GM12878 (cell line): Measurements from ENCODE around the gene KLF6. TPM values are rescaled to one million over a fixed set of nuclear protein-coding genes. Genes with fewer than 3 reads are reported as not detected.

Source experiments
- ATAC-seq: fragments of 200-7000 bp; cut with Tn5 transposase; 3 replicates; pipeline ENCODE4 v1.9.1; 2020; ENCODE audit warnings: mild to moderate bottlenecking, moderate library complexity
- Bru-seq: library from RNA; stranded (reverse); fragments of 400-500 nt; gene quantifications from one replicate; lab custom pipeline; 2021; lab: Mats Ljungman, UMichigan
- BruChase-seq, 2 experiments: library from RNA; stranded (reverse); fragments of 400-500 nt; gene quantifications; one replicate each; lab custom pipeline; 2021; lab: Mats Ljungman, UMichigan
- BruUV-seq: library from RNA; stranded (reverse); fragments of 400-500 nt; replicated peaks from 2 replicates; lab custom pipeline; 2021; lab: Mats Ljungman, UMichigan
- CTCF ChIA-PET: fragments of 300-600 bp; sonication (Branson Sonifier 250); formaldehyde crosslinking; extraction: SDS; loops from one replicate; lab custom pipeline; 2021; ENCODE audit warnings: inconsistent platforms; lab: Yijun Ruan, JAX
- POLR2A ChIA-PET: fragments of 350-600 bp; formaldehyde crosslinking; extraction: SDS; loops from one replicate; lab custom pipeline; 2021; ENCODE audit warnings: inconsistent platforms; lab: Charles Lee
- RAD21 ChIA-PET: fragments of 300-600 bp; sonication (Branson Sonifier 250); formaldehyde crosslinking; loops from one replicate; lab custom pipeline; 2023; ENCODE audit warnings: antibody characterized with exemption; ENCODE audit not compliant: unreplicated experiment; lab: Charles Lee
- SMC1A ChIA-PET: fragments of 300-600 bp; sonication (Branson Sonifier 250); formaldehyde crosslinking; loops from one replicate; lab custom pipeline; 2023; ENCODE audit not compliant: unreplicated experiment, uncharacterized antibody; lab: Charles Lee
- DNase-seq: peaks from one replicate; pipeline ENCODE4 v3.0.0-alpha.2; 2011; ENCODE audit warnings: low read depth, low spot score
- FAIRE-seq: peaks from 3 replicates; lab custom pipeline; 2011; peaks lifted over from hg19 to GRCh38; lab: Jason Lieb, UNC
- H2AFZ ChIP-seq: 2 replicates; pipeline ENCODE4 v1.6.0; 2011; ENCODE audit warnings: low read depth, low read length, control low read depth; ENCODE audit not compliant: control insufficient read depth
- H3K27ac ChIP-seq: 2 replicates; pipeline ENCODE4 v1.5.1; 2011; ENCODE audit warnings: control low read depth; ENCODE audit not compliant: control insufficient read depth, insufficient read depth
- H3K27me3 ChIP-seq, 2 experiments: replicated peaks in 1 of 2; 2 replicates each; pipeline versions ENCODE4 v1.6.0 to v1.6.1; 2011; ENCODE audit warnings: low read length in 1 of 2; ENCODE audit not compliant: control insufficient read depth in 2 of 2, insufficient read depth in 2 of 2
- H3K36me3 ChIP-seq, 2 experiments: 2 replicates each; pipeline ENCODE4 v1.5.1; 2011; ENCODE audit warnings: low read length in 1 of 2; ENCODE audit not compliant: control insufficient read depth in 2 of 2, insufficient read depth in 2 of 2
- H3K4me1 ChIP-seq: 2 replicates; pipeline ENCODE4 v1.6.1; 2011; ENCODE audit warnings: mild to moderate bottlenecking, low read length, moderate library complexity, mixed read lengths; ENCODE audit not compliant: control insufficient read depth, insufficient read depth
- H3K4me2 ChIP-seq: 2 replicates; pipeline ENCODE4 v1.6.0; 2011; ENCODE audit warnings: control low read depth; ENCODE audit not compliant: control insufficient read depth, insufficient read depth
- H3K4me3 ChIP-seq: fragments of 200-600 bp; sonication (generic); 2 replicates; pipeline ENCODE4 v1.5.1; 2016
- H3K79me2 ChIP-seq: 2 replicates; pipeline ENCODE4 v1.6.0; 2011; ENCODE audit warnings: low read length; ENCODE audit not compliant: control insufficient read depth, insufficient read depth
- H3K9ac ChIP-seq: 2 replicates; pipeline ENCODE4 v1.8.0; 2011; ENCODE audit warnings: low read length, control low read depth, mixed read lengths; ENCODE audit not compliant: control insufficient read depth, insufficient read depth
- H3K9me3 ChIP-seq: replicated peaks from 3 replicates; pipeline ENCODE4 v1.5.1; 2011; ENCODE audit warnings: mild to moderate bottlenecking, low read length; ENCODE audit not compliant: control insufficient read depth, insufficient read depth
- H4K20me1 ChIP-seq: 2 replicates; pipeline ENCODE4 v1.6.0; 2011; ENCODE audit not compliant: control insufficient read depth, insufficient read depth
- BACH1 ChIP-seq: fragments of 450-650 bp; IDR thresholded peaks from 2 replicates; pipeline ENCODE4 v1.6.1; 2017; ENCODE audit warnings: mild to moderate bottlenecking, borderline replicate concordance
- BCL11A ChIP-seq: IDR thresholded peaks from 2 replicates; pipeline ENCODE4 v1.6.1; 2011; ENCODE audit warnings: low read depth, low read length
- FOXK2 ChIP-seq: fragments of 450-650 bp; IDR thresholded peaks from 2 replicates; pipeline ENCODE4 v1.6.1; 2017; ENCODE audit warnings: mild to moderate bottlenecking, moderate library complexity
- JUNB ChIP-seq: IDR thresholded peaks from 2 replicates; pipeline ENCODE4 v1.6.1; 2016; ENCODE audit warnings: antibody characterized with exemption, mild to moderate bottlenecking
- NKRF ChIP-seq: fragments of 450-650 bp; conservative IDR thresholded peaks from 2 replicates; pipeline ENCODE4 v1.6.1; 2017; ENCODE audit warnings: mild to moderate bottlenecking, moderate library complexity
- NRF1 ChIP-seq: conservative IDR thresholded peaks from 2 replicates; pipeline ENCODE4 v1.6.1; 2011; ENCODE audit warnings: mild to moderate bottlenecking, low read depth, low read length, improper control_type of control experiment
- SREBF1 ChIP-seq: IDR thresholded peaks from 2 replicates; pipeline ENCODE4 v1.6.1; 2012; ENCODE audit warnings: mild to moderate bottlenecking, low read length
- ZNF622 ChIP-seq: fragments of 450-650 bp; IDR thresholded peaks from 2 replicates; pipeline ENCODE4 v1.6.1; 2017; ENCODE audit warnings: mild to moderate bottlenecking, inconsistent platforms
- WGBS: methylation state at CpG from one replicate; pipeline ENCODE4 v1.1.6; 2016; ENCODE audit warnings: low lambda C conversion rate; ENCODE audit not compliant: insufficient replicate concordance, insufficient coverage; ENCODE audit errors: missing lambda C conversion rate; 5-methylcytosine and 5-hydroxymethylcytosine counted together
- in situ Hi-C: fragments of 300-500 bp; cut with MboI; formaldehyde crosslinking; loops from 9 replicates; pipeline ENCODE4 v1.14.3; 2018; ENCODE audit warnings: mixed read lengths
- intact Hi-C: fragments of 100-400 bp; cut with micrococcal nuclease; formaldehyde crosslinking; loops from one replicate; pipeline ENCODE4 v1.14.2; 2022; ENCODE audit not compliant: unreplicated experiment
- long read RNA-seq, 2 experiments: library from polyadenylated mRNA; unstranded; transcript quantifications; one replicate each; pipeline ENCODE4 v2.0.0, GENCODE V29; 2019 to 2020
- polyA minus RNA-seq, 3 experiments: library from RNA; depleted of rRNA, polyadenylated mRNA; stranded (reverse); fragments of >200 nt; gene quantifications; 2 replicates each; pipeline ENCODE4 v1.2.3, GENCODE V29; 2011
- polyA plus RNA-seq, 11 experiments: library from polyadenylated mRNA; depleted of rRNA in 4 of 11; unstranded in 6 of 11; stranded (reverse) in 5 of 11; fragments of >200 nt; fragmentation: Nextera tagmentation in 4 of 11; fragmentation: Illumina TruSeq in 1 of 11; extraction: Ambion mirVana in 4 of 11; extraction: Trizol in 1 of 11; gene quantifications; 1 replicate in 1 of 11; 2 replicates in 10 of 11; pipeline versions ENCODE4 v1.2.1 to v1.2.3, GENCODE V29; 2011 to 2016; ENCODE audit warnings: inconsistent platforms in 2 of 11, missing spikeins in 2 of 11, low read depth in 1 of 11
- total RNA-seq, 4 experiments: library from RNA; depleted of rRNA in 3 of 4; stranded (reverse); fragments of >200 nt in 3 of 4; fragmentation: Illumina TruSeq in 1 of 4; extraction: Trizol in 1 of 4; gene quantifications; 2 replicates each; pipeline versions ENCODE4 v1.2.1 to v1.2.3, GENCODE V29; 2013 to 2021
- TF ChIP-seq, protein P1 (sequence below): fragments of 450-650 bp; formaldehyde crosslinking; IDR thresholded peaks from 2 replicates; pipeline ENCODE4 v1.5.0; 2022; ENCODE audit warnings: mild to moderate bottlenecking, missing genetic modification characterization
- TF ChIP-seq, protein P2 (sequence below): fragments of 450-650 bp; IDR thresholded peaks from 2 replicates; pipeline ENCODE4 v1.6.1; 2017; ENCODE audit warnings: mild to moderate bottlenecking

Gene KLF6
- total RNA-seq (2013; cell fraction: nucleolus; rRNA removed), result 102 and 109 TPM in 2 replicates
- total RNA-seq (2014; rRNA removed), result 17.6 and 19.9 TPM in 2 replicates
- total RNA-seq (2014; rRNA removed; fragmentation: Illumina TruSeq; extraction: Trizol), result 16.1 and 16.2 TPM in 2 replicates
- 42.1 and 47.3 TPM in 2 replicates for total RNA-seq (2021)
- polyA plus RNA-seq (2011; ENCODE audit: low read depth), result 25.2 TPM
- polyA plus RNA-seq (2011; rRNA removed), result 31.5 and 32.0 TPM in 2 replicates
- 29.9 and 31.3 TPM in 2 replicates for polyA plus RNA-seq (2011; cell fraction: cytosol; rRNA removed)
- polyA plus RNA-seq (2011; cell fraction: nucleus; rRNA removed), result 60.5 and 74.6 TPM in 2 replicates
- 49.8 and 49.9 TPM in 2 replicates for polyA plus RNA-seq (2012)
- 21.6 and 26.4 TPM in 2 replicates for polyA plus RNA-seq (2014; fragmentation: Illumina TruSeq; extraction: Trizol)
- 10 to 100 TPM in 1 of 2 experiments, 1 to 10 TPM in 1; 7.4 to 15.4 TPM for polyA plus RNA-seq (2014; fragmentation: Nextera tagmentation; extraction: Ambion mirVana)
- polyA plus RNA-seq (2014; rRNA removed), result 20.2 and 25.4 TPM in 2 replicates
- polyA plus RNA-seq (2016; fragmentation: Nextera tagmentation; extraction: Ambion mirVana), result 10 to 100 TPM; 48.6 to 54.1 TPM
- polyA minus RNA-seq (2011; rRNA and poly(A)+ RNA removed), result 78.3 and 96.8 TPM in 2 replicates
- 15.2 and 23.9 TPM in 2 replicates for polyA minus RNA-seq (2011; cell fraction: cytosol; rRNA and poly(A)+ RNA removed)
- 201 and 273 TPM in 2 replicates for polyA minus RNA-seq (2011; cell fraction: nucleus; rRNA and poly(A)+ RNA removed)
- percentile 100 among the genes with signal in this experiment for Bru-seq, nascent RNA
- BruChase-seq, experiment 1, labeled RNA remaining after a 6-hour chase, result percentile 94 among the genes with signal in this experiment
- BruChase-seq, experiment 2, labeled RNA remaining after a 2-hour chase, result percentile 99 among the genes with signal in this experiment
- long read RNA-seq, experiment 1, full-length matches to known transcripts, result 37 of 46 reads
- long read RNA-seq, experiment 1, partial matches to known transcripts, result 0 of 46 reads
- long read RNA-seq, experiment 1, other reads (novel, unspliced or antisense), result 9 of 46 reads
- long read RNA-seq, experiment 2, full-length matches to known transcripts, result 64 of 89 reads
- long read RNA-seq, experiment 2, partial matches to known transcripts, result 5 of 89 reads
- long read RNA-seq, experiment 2, other reads (novel, unspliced or antisense), result 20 of 89 reads

DNA sequence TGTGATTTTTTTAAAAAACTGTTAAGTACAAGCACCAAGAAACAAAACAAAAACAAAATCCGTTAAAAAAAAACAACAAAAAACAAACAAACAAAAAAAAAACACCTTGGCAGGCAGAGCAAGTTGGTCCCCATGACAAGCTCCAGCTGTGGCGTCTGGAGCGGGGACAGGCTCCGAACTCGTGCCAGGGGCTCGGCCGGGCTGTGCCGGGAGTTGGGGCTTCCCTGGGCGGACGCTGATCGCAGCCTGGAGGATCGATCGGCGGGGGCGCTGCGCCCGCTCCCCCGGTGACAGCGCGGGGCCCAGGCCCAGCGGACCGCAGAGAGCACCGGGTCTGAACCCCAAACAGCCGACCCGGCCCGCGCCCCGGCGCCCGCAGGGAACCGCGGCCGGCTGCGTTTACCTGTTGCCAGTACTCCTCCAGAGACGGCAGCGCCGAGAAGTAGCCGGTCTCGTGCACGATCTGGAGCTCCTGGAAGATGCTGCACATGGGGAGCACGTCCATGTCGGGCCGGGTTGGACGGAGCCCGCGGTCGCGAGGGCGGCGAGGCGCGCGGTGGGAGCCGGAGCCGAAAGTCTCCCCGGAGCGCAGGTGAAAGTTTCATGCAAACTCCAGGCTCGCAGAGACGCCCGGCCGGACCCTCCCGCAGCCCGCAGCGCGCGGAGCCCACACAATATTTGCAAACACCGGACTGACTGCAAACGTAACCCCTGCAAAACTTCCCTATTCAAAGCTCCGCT lies at the start of gene KLF6:
TSS of gene KLF6 (minus strand) at position 700 of the 741 bp plus-strand sequence. CDS start at position 505, 195 bp downstream.
- Histone ChIP-seq H3K9ac (peak within 1 kb of the TSS; percentile 98), H3K27me3 (no peaks in the 10 kb centered on the region), H3K4me3 (peak within 1 kb of the TSS; percentile 93), H3K79me2 (peaks cover 57% of the 10 kb centered on the region), H3K4me2 (peak within 1 kb of the TSS; percentile 87), H2AFZ (no peak within 1 kb of the TSS; the same call in 1 of the 2 replicates), H4K20me1 (no peaks in the 10 kb centered on the region; the same call in 1 of the 2 replicates), H3K9me3 (no peaks in the 10 kb centered on the region; the same call in 2 of the 3 replicates), H3K4me1 (peaks cover 13% of the 10 kb centered on the region), H3K36me3 (peaks cover 17 to 25% of the 10 kb centered on the region in 2 experiments), H3K27ac (peak within 1 kb of the TSS; percentile 98)
- ChIA-PET SMC1A (interaction anchor here (0.6 to 6.8 kb wide), 22 partner anchors 11 to 150 kb away, joined by 3 to 73 read pairs (median 4); no protein-coding TSS in a partner anchor), RAD21 (interaction anchor here (0.9 to 6.3 kb wide), 17 partner anchors 10 to 118 kb away, joined by 3 to 98 read pairs (median 14); no protein-coding TSS in a partner anchor), CTCF (interaction anchor here (0.8 to 3.0 kb wide), 10 partner anchors 21 to 91 kb away, joined by 3 to 10 read pairs (median 4); no protein-coding TSS in a partner anchor), POLR2A (interaction anchor here (0.6 to 4.8 kb wide), 25 partner anchors 9 to 171 kb away, joined by 3 to 54 read pairs (median 5); no protein-coding TSS in a partner anchor)
- in situ Hi-C loops (loop anchor here (5.0 kb wide), 1 partner anchor 248 kb away; no protein-coding TSS in a partner anchor), intact Hi-C loops (loop anchor here (1.0 to 10.0 kb wide), 10 partner anchors 22 to 870 kb away; no protein-coding TSS in a partner anchor)
- peak; percentile 43 for ATAC-seq
- no TSS peak for BruUV-seq
- no peak for FAIRE-seq
- whole genome bisulfite sequencing, result under 1% methylated on average over 68 of the region's 69 CpGs
- DNase-seq, result no peak
- TF ChIP-seq SREBF1 (no peak), NKRF (peak; percentile 89), FOXK2 (no peak), BACH1 (peak; percentile 77), BCL11A (no peak), NRF1 (no peak), ZNF622 (no peak), JUNB (no peak)
- TF ChIP-seq, protein P1, sequence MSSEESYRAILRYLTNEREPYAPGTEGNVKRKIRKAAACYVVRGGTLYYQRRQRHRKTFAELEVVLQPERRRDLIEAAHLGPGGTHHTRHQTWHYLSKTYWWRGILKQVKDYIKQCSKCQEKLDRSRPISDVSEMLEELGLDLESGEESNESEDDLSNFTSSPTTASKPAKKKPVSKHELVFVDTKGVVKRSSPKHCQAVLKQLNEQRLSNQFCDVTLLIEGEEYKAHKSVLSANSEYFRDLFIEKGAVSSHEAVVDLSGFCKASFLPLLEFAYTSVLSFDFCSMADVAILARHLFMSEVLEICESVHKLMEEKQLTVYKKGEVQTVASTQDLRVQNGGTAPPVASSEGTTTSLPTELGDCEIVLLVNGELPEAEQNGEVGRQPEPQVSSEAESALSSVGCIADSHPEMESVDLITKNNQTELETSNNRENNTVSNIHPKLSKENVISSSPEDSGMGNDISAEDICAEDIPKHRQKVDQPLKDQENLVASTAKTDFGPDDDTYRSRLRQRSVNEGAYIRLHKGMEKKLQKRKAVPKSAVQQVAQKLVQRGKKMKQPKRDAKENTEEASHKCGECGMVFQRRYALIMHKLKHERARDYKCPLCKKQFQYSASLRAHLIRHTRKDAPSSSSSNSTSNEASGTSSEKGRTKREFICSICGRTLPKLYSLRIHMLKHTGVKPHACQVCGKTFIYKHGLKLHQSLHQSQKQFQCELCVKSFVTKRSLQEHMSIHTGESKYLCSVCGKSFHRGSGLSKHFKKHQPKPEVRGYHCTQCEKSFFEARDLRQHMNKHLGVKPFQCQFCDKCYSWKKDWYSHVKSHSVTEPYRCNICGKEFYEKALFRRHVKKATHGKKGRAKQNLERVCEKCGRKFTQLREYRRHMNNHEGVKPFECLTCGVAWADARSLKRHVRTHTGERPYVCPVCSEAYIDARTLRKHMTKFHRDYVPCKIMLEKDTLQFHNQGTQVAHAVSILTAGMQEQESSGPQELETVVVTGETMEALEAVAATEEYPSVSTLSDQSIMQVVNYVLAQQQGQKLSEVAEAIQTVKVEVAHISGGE (CRISPR knock-in tag), result no peak
- TF ChIP-seq, protein P2, sequence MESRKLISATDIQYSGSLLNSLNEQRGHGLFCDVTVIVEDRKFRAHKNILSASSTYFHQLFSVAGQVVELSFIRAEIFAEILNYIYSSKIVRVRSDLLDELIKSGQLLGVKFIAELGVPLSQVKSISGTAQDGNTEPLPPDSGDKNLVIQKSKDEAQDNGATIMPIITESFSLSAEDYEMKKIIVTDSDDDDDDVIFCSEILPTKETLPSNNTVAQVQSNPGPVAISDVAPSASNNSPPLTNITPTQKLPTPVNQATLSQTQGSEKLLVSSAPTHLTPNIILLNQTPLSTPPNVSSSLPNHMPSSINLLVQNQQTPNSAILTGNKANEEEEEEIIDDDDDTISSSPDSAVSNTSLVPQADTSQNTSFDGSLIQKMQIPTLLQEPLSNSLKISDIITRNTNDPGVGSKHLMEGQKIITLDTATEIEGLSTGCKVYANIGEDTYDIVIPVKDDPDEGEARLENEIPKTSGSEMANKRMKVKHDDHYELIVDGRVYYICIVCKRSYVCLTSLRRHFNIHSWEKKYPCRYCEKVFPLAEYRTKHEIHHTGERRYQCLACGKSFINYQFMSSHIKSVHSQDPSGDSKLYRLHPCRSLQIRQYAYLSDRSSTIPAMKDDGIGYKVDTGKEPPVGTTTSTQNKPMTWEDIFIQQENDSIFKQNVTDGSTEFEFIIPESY, result no peak
